HL-60 (cell line): ENCODE data around the gene CAMSAP2.

Experiments
- GABPA ChIP-seq: IDR thresholded peaks from 2 replicates; pipeline ENCODE4 v1.6.1; 2012; ENCODE audit warnings: low read depth
- POLR2AphosphoS5 ChIP-seq: IDR thresholded peaks from 2 replicates; pipeline ENCODE4 v1.6.1; 2012; ENCODE audit warnings: low read depth
- REST ChIP-seq: IDR thresholded peaks from 2 replicates; pipeline ENCODE4 v1.6.1; 2012; ENCODE audit warnings: low read depth; ENCODE audit not compliant: insufficient replicate concordance
- SPI1 ChIP-seq: IDR thresholded peaks from 2 replicates; pipeline ENCODE4 v1.6.1; 2012; ENCODE audit warnings: low read depth, mild to moderate bottlenecking, borderline replicate concordance
- TF ChIP-seq, protein P1 (sequence below): IDR thresholded peaks from one replicate; pipeline ENCODE4 v1.5.1; 2011; ENCODE audit warnings: low read length, control low read depth, inconsistent platforms; ENCODE audit not compliant: insufficient read depth

- TF ChIP-seq REST (no peak), GABPA (no peak), POLR2AphosphoS5 (no peak), SPI1 (no peak)
- TF ChIP-seq, protein P1, sequence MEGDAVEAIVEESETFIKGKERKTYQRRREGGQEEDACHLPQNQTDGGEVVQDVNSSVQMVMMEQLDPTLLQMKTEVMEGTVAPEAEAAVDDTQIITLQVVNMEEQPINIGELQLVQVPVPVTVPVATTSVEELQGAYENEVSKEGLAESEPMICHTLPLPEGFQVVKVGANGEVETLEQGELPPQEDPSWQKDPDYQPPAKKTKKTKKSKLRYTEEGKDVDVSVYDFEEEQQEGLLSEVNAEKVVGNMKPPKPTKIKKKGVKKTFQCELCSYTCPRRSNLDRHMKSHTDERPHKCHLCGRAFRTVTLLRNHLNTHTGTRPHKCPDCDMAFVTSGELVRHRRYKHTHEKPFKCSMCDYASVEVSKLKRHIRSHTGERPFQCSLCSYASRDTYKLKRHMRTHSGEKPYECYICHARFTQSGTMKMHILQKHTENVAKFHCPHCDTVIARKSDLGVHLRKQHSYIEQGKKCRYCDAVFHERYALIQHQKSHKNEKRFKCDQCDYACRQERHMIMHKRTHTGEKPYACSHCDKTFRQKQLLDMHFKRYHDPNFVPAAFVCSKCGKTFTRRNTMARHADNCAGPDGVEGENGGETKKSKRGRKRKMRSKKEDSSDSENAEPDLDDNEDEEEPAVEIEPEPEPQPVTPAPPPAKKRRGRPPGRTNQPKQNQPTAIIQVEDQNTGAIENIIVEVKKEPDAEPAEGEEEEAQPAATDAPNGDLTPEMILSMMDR = no peak
Observed at GRCh38 chr1:200753650-200754198, 15.0 kb downstream of the CAMSAP2 start.
